Non-pigmented ciliary epithelial cell (primary cell): ENCODE measurements around the gene SPECC1L.

Experiments used
- DNase-seq: peaks from one replicate; pipeline ENCODE4 v3.0.0-alpha.2; 2010; ENCODE audit warnings: low read depth

Gene SPECC1L

DNA sequence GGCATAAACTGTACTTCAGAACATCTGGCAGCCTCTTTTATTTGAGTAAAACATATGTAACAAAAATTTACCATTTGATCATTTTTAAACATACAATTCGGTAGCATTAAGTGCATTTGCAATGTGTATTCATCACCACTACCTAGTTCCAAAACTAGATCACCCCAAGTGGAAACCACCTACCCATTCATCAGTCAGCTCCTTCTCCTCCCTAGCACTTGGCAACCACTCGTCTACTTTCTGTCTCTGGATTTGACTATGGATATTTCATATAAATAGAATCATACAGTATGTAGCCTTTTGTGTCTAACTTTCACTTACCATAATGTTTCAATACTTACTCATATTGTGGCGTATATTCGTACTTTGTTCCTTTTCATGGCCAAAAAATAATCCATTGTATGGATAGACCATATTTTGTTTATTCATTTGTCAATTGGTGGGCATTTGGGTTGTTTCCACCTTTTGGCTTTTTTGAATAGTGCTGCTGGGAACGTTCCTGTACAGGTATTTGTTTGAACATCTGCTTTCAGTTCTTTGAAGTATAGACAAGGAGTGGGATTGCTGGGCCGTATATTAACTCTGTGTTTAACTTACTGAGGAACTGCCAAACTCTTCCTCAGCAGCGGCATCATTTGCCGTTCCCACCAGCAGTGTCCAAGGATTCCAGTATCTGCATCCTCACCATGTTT is 129.5 kb downstream of the SPECC1L start:
- DNase-seq, result no peak

DNA sequence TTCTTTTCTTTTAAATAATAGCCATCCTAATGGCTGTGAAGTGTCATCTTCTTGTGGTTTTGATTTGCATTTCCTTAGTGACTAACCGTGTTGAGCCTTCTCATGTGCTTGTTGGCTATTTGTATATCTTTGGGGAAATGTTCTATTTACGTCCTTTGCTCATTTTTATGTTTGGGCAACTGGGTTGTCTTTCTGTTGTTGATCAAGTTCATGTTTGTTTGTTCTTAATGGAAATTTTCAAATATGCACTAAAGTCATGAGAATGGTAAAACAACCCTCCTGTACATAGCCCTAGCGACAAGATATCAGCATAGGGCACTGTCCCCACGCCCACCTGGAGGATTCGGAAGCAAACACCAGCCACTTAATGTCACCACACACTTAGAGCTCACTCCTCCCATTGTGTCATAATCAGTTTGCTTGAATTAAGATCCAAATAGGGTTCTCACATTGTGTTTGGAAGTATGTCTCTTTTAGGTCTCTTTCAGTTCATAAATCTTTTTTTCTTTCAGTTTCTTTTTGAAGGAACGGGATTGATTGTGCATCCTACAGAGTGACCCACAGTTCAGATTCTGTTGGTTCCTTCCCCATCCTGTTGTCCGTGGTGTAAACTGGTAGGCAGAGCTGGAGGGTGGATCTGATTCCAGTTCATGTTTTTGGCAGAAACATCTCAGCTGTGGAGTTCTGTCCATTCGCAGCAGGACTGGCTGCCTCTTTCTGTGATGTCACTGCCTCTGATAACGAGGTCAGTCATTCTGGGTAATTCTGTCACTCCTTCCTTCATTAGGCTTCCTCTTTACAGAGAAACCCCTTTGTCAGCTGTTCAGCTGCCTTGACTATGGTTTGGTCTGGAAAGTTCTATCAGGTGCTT is 130.3 kb downstream of the SPECC1L start:
- DNase-seq, result no peak

DNA sequence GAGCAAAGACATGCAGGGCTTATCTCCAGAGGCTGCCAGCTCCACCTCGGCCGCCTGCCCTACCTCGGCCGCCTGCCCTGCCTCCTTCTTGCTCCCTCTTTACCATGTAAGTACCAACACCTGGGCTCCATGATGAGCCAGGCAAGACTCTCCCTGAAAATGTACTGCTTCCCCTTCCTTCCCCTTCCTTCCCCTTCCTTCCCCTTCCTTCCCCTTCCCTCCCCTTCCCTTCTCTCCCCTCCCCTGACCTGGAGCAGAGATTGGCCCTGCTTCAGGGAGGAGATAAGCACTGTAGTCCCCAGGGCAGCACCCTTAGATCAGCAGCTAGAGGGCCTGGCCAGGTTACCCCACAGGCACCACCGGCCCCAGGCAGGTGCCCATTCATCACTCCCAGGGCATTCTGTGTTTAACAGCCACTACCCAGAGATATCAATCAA is 131.3 kb downstream of the SPECC1L start:
- DNase-seq, result no peak

DNA sequence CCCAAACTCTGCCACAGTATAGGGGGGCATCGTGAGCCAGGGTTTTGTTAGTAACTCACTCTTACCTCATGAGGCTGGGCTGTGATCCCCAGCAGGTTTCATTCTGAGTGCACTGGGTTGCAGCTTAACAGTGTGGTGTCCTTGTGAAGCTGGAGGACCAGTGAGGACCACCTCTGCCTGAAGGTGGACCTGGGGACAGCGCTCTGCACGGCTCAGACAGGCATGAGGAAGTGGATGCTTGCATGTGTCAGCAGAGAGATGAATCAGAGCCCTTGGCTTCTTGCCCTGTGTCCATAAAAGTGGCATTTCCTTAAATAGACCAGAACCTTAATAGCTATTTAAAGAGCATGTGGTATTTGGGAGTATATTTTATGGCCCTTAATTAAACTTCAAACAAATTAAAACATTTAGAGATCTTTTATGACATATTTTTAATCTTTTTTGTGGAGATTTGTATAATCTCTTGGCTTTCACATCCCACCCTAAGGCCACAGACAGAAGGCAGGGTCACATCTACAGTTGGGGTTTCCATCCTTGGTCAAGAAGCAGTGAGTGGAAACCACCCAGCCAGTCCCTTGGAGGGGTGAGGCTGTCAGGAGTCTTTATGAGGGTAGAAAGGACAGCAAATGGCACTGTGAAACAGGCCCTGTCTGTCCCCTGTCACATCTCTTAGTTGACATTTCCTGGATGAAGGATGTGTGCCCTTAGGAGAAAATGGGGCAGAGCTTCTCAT is 132.0 kb downstream of the SPECC1L start:
- peak; percentile 77 for DNase-seq

DNA sequence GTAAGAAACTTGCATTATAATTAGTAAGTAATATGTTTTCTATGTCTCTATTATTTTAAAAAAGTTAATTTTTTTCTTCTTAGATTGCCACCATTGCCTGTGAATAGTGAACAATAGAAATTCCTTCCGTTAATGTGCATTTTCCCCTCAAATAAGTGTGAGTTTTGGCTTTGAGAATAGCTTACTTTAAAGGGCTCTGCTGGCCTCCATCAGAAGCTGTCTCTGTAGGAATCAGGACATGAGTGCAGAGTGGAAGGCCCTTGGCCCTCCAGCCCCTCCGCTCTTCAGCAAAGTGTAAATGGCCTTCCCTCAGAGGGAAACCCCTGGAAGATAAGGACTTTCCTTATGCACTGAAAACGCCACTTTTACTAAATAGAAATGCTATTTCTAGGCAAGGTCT is 132.7 kb downstream of the SPECC1L start:
- DNase-seq, result no peak

DNA sequence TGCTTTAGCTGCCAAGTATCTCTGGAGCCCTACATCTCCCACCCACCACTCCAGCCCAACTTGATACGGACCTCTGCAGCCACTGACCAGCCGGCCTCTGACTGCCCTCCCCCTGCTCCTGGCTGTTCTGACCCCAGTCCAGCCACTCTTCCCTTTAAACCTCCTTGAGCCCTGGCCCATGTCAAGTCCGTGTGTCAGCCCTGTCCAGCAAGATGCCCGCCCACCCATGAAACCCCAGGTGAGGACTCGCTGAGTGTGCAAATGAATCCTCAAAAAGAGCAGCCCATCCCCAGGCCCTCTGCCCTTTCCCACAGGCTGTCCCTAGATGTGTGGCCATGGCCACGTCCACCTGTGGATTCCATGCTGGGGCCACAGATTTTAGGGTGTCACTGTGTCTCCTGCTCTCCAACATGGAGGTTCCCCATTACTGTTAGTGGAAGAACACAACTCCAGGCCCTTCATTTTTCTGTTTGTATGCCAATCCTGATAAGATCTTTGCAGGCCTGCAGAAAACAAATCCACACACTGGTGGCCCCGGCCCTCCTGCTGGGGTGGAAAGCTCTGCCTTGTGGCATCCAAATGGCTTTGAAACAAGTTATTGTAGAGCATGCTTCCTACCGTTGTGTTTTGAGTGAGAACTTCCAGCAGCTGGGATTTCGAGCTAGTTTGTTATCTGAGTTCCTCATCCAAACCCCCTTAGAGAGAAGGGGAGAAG is 134.1 kb downstream of the SPECC1L start:
- no peak for DNase-seq

DNA sequence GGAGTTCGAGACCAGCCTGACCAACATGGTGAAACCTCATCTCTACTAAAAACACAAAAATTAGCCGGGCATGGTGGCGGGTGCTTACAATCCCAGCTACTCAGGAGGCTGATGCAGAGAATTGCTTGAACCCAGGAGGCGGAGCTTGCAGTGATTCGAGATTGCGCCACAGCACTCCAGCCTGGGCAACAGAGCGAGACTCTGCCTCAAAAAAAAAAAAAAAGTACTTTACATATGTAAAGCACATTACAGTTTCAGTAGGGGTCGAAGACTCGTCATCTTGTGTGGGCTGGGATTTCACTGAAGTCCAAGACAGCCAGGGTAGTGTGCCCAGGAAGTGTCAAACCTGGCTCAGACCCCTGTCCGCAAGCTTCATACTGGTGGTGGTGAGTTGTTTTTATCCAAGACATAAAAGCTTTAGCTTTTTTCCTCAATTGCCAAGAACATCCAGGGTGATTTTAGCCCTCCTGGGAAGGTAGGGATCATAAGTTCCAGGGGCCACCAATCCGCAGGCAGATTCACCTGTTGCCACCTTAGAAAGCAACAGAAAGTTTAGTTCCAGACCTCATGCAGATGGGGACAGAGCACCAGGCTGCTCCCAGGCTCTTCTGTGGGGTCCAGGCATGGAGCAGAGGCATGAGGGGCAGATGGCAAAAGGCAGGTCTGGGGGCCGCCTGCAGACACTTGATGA is 135.1 kb downstream of the SPECC1L start:
- no peak for DNase-seq

DNA sequence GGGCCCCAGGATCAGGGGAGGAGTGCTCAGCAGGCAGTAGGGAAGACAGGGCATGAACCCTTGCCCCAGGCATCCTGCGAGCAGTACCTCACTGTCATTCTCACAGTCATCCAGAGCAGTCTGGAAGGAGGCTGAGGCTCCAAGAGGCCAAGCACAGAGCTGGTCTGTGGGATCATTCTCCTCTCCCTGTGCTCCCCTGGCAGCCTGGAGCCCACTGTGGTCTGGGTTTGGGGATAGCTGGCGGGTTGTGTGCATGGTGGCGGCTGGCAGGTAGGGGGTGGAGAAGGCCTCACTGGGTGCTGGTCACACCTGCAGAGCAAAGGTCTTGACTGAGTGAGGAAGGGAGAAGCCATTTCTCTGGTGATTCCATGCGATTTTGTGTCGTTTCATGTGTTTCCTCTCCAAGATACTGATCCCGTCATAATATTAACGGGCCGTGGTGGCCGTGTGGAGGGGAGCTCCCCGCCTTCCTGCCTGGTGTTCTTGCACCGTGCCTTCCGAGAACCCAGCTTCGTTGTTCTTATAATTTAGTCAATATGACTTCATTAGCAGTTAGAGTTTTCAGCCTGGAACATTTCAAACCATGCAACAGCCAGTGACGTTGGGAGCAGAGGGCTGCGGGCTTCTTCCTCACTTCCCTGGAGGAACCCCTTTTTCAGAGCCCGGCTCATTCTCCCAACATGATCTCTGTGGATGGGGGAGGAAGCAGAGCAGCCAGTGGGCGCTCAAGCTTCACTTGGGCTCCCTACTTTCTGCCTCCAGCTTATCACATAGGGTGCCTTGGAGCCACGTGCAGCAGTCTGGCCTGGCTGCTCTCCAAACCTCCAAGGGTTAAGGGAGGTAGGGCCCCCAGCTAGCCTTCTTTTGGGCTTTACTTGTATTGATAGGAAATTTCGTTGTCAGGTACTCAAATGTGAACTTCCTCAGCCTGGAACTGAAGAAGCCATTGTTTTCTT is 136.0 kb downstream of the SPECC1L start:
- no peak for DNase-seq

DNA sequence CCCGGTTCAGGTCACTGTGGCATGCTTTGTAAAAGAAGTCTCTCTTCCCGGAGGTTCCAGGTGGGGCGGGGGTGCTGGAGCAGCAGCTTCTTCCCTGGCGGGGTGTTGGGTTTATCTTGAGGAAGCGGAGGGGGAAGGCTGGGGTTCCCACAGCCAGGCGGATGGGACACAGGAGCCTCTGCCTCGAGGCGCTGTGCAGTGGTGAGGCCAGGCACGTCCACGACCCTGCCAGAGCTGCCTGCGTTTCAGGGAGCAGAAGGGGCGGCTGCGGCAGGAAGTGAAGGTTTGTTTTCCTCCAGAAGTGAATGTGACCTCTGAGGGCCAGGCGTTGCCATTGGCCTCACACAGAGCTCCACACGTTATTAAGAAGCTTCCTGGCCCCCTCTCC is 136.6 kb downstream of the SPECC1L start:
- no peak for DNase-seq

DNA sequence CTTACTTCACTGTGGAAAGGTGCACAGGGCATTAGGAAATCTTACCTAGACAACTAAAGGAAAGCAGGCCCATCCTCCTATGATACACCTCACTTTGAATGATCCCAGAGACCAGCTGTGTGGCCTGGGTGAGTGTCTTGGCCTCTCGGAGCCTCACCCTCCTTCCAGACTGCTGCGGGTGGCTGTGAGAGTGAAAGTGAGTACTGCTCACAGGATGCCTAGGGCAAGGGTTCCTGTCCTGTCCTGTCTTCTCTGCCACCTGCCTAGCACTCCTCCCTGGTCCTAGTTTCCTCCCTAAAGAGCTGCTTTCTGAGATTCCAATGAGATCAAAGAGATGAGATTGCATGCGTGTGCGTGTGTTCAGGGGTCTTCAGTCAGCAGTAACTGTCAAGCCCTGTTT is 137.3 kb downstream of the SPECC1L start:
- no peak for DNase-seq

DNA sequence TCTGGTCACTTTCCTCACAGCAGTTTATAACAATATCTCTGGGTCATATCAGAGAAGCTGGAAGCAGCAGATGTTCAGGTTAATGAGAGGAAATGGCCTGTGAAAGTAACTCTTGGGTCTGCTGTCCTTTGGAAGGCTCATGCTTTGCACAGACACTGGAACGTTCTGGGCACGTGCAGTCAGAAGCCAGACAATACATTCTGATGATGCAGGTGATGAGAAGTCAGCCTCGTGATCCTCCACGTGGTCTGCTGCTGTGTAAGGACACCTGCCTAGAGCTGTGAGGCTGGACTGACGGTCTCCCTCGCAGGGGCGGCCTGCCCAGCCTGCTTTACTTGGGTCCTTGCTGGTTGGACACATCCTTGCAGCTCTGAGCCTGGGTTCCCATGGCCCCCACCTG is 138.0 kb downstream of the SPECC1L start:
- no peak for DNase-seq

DNA sequence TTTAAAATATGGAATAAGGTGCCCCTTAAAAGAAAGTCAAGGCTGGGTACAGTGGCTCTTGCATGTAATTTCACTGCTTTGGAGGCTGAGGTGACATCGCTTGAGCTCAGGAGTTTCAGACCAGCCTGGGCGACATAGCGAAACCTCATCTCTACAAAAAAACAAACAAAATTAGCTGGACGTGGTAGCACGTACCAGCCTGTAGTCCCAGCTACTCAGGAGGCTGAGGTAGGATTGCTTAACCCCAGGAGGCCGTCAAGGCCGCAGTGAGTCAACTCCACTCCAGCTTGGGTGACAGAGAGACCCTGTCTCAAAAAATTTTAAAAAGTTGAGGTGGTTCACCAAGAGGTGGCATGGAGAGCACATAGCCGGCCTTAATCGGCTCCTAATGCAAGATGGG is 139.1 kb downstream of the SPECC1L start:
- DNase-seq, result no peak

DNA sequence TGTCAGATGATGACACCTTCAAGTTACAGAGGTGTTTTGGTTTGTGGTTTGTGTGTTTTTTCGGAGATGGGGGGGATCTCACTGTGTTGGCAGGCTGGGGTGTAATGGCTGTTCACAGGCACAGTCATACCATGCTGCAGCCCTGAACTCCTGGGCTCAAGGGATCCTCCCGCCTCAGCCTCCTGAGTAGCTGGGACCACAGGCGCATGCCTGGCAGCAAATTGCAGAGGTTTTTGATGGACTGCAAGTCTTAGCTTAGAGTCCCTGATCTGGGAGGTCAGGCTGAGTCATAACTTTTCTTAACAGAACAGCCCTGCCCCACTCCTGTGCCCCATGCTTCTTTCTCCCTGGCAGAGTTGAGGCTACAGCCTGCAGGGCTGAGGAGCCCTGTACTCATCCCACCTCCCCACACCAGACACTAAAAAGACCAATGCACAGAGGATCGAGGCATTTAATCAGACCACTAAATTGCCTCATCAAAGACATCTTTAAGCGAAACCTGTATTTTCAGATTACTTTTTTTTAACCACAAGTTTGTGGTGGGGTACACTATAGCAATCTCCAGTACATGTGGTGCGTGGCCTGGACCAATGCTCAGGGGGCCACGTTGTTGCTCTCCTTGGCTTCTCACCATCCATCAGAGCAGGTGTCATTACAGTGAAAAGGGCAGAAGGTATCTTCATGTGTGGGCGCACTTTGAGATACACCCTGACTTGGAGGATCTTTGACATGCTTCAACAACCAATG is 139.7 kb downstream of the SPECC1L start:
- no peak for DNase-seq

DNA sequence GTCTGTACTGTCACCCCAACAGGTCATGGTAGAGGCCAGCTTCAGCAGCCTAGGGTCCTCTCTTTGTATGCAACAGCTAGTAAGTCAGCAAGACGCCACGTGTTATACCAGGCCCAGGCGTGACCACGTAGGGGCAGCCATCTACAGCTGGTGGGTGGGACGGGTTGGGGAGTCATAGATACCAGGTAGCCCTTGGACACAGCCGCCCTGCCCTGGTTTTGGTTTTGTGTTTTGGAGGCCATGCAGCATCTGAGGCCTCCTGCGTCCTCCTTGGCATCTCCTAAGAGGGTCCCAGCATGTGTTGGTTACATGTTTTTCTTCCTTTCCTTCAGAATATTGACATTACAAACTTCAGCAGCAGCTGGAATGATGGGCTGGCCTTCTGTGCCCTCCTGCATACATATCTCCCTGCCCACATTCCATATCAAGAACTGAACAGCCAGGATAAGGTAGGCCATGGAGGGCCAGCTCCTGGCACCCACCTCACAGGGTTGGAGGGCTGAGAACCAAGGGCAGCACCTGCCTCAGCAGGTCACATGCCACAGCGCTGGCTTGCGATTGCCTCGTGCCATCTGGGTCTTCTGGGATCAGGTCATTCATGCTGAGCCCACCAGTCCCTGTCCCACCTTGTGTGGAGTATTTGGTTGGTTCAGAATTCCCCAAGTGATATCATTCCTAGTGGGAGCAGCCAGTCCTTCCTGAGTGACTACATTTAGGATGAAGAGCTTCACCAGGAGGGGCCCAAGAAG is 140.8 kb downstream of the SPECC1L start:
- no peak for DNase-seq

DNA sequence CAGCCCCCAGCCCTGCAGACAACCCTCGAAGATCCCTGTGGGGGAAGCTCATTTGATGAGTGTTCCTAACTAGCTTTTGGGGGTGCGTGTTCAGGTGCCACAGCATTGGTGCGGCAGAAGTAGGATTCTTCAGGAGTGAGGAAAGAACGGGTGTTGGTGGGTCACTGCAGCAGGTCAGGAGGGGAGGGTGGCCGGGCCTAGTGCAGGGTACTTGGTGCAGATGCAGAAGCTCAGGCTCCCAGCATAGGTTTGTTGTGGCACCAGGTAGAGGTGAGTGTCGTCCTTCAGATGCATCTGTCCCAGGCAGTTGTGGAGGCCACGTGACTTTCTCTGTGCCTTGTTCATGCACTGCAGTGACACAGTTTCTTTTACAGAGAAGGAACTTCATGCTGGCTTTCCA is 141.6 kb downstream of the SPECC1L start:
- no peak for DNase-seq

DNA sequence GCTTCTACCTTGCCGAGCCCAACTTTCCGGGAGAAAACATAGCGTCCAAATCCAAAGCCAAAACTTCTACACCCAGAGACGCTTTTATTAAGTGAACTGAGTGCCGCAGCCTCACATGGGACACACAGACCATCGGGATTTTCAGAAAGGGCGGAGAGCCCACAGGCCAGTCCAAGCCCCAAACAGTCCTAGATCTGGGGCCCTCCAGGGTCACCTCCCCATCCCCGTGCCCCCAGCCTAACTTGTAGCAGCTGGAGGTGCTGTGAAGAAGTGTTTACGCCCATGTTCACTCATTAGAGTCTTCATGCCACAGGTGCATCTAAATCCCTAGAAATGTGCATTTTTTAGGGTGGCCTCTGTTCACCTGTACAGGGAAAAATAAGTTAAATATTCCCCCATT is 142.6 kb downstream of the SPECC1L start:
- DNase-seq, result no peak

DNA sequence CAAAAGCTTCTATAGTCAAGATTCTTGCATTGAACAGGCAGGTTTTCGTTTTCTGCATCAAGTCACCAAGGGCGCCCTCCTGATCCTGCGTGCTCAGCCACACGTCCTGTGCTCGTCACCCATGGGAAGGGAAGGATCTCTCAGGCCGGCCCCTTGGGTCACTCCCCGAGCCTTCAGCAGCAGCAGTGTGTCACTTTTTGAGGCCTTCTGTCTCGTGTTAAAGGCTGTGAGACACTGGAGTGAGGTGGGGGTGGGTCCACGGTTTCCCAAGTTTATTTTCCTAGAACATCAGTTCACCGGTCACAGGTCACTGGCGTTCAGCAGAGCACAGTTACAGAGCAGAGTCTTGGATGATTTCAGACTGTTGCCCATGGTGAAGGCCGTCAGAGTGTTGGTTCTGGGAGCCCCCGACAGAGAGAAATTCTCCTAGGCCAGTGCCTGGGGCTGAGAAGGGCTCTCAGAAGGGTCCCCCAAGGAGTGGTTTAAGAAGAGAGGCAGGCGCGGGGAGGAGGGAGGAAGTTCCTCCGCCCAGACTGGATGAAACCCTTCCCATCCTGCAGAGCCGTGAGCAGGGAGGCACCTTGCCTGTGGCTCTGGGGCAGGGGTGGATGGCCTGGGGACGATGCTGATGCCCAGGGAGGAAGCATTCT is 143.2 kb downstream of the SPECC1L start:
- DNase-seq, result no peak

DNA sequence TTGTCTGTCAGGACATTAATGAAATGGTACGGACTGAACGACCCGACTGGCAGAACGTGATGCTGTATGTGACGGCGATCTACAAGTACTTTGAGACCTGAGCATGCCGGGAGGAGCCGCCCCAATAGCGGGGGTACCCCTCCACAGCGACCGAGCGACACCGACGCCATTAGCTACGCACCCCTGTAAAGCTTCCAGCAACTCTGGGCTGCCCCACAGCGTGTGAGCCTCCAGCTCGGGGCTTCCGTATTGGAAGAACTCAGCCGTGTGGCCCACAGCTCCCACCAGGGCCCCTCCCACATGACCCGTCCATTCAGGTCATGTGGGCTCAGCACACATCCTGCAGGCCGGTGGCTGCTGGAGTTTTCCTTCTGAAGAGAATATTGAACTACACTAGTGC is 143.9 kb downstream of the SPECC1L start:
- DNase-seq, result no peak
